HG03175 (cell line): Measurements from ENCODE around the gene ASB18.

Experiments used
- ATAC-seq: cut with Tn5 transposase; IDR thresholded peaks from one replicate; pipeline ENCODE4 v1.9.1; 2021; ENCODE audit warnings: mild to moderate bottlenecking, moderate library complexity; ENCODE audit not compliant: unreplicated experiment

ASB18 gene

GRCh38 chr2:236209996-236210395, 54.2 kb downstream of the ASB18 start:
- no peak for ATAC-seq

GRCh38 chr2:236209535-236209934, 54.7 kb downstream of the ASB18 start:
- ATAC-seq, result no peak

DNA sequence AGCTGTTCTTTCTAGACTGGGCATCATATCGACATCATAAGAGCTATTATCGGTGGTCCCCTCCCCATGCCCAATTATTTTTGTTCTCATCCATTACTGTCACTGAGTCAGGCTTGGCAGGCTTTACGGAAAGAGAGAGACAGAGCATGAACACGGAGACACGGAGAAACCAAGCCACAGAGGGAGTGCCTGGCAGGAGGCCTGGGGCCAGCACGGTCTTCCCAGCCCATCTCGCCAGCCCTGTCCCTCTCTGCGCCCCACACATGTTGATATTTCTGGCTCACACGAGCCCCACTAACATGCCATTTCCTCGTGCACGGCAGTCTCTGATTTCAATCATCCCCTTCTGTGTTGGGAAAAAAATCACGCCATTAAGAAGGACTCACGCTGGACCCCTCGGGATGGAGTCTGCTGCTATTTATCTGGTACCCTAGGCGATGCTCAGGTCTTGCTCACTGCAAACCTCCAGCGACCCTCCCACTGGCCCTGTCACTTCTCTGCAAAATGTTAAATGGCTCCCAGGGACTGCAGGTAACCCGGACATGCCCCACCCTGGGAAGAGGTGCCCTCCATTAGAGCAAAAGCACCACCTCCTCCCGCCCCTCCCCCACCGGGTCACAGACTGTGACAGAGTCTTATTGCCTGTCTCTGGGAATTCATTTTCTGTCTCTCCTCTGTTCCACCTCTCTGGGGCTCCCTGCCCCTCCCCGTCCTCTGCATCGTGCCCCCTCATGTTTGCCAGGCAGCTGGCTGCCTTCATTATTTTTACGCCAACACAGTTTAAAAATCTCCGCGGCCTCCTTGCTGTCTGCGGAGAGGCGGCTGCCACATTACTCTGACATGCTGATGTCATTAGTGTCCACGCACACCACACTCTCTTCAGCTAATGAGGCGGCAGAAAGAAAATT, 55.9 kb downstream of the ASB18 start:
- ATAC-seq, result no peak

DNA sequence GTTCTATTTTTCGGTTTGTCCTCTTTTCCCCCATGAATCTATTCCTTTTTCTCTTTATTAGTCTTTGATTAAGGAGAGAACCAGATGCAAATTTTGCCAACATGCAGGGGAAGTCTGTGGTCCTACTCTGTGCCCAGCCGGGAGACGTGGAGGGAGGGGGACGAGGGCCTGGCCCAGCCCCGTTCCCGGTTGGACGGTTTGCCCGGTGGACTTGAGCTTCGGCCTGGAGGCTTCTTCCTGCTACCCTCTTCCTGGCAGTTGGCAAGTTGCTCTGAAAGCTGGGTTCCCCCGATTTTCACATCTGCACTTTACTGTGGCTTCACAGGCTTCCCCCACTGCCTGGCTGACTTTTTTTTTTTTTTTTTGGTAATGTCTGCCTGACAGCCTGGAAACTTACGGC, 56.7 kb downstream of the ASB18 start:
- ATAC-seq, result no peak

GRCh38 chr2:236205867-236206645, 58.1 kb downstream of the ASB18 start:
- no peak for ATAC-seq

DNA sequence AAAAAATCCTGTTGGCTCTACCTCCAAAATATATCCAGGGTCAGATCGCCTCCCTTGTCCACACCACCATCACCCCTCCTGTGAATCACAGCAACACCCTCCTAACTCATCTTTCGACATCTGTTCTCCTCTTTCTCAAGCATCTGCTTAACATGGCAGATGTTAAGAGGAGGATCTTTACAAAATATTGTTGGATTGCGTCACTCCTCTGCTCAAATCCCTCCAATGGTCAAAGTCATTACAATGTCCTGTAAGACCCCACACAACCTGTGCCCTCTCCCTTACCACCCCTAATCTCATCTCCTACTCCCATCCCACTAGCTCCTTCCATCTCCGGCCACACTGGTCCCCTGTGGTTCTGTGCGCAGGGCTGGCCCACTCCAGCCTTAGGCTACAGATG, 59.3 kb downstream of the ASB18 start:
- ATAC-seq, result no peak

DNA sequence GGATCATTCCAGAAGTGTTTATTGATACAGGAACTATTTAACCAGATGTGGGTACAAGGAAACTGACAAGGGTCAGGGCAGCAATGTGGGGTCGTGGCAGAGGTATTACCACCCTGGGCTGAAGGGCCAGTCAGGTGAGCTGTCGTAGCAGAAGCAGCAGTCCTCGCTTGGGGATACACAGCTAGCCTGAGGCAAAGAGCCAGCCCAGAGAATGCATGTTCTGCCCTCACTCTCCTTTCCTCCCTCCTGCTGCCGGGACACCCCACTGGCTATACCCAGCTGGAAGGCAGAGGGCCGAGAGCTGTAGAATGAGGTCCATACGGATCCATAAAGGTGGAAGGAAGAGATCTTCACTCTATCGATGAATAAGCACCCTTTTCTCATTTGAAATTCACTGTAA, 63.8 kb downstream of the ASB18 start:
- no peak for ATAC-seq

GRCh38 chr2:236196366-236196765, 67.8 kb downstream of the ASB18 start:
- no peak for ATAC-seq

- ATAC-seq, result no peak
Observed at GRCh38 chr2:236195726-236196125, 68.5 kb downstream of the ASB18 start.

- no peak for ATAC-seq
Observed at GRCh38 chr2:236194786-236195185, 69.4 kb downstream of the ASB18 start.

DNA sequence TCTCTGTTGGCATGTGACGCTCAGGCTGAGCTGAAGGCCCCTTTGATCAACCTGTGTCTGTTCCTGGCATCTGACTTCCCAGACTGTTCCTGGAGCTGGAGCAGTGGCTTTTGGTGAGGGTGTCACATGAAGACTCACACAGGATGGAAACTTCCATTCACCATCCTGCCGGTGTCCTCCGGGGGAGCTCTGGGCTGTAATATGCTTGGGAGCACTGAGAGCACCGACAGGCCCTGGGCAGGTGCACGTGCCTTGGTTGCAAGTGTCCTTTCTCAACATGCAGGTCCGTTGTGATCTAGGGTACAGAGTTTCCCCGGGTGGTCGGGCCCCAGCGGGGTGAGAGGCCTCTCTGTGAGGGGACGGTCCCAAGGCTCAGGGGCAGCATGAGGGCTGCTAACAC, 71.2 kb downstream of the ASB18 start:
- ATAC-seq, result no peak

GRCh38 chr2:236190674-236191073, 73.5 kb downstream of the ASB18 start:
- ATAC-seq, result no peak

DNA sequence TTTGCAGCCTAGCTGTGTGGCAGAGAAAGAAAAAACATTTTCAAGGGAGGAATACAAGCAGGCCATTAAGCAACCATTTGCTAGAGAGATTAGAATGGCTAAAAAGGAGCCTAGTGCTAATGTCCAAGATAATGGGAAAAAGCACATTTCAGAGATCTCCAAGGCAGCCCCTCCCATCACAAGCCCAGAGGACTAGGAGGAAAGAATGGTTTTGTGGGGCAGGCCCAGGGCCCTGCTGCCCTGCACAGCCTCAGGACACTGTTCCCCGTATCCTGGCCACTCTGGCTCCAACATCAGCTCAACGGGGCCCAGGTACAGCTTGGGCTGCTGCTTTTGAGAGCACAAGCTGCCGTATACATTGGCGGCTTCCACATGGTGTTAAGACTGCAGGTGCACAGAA, 79.5 kb downstream of the ASB18 start:
- ATAC-seq, result no peak

GRCh38 chr2:236180831-236181453, 83.3 kb downstream of the ASB18 start:
- ATAC-seq, result no peak

DNA sequence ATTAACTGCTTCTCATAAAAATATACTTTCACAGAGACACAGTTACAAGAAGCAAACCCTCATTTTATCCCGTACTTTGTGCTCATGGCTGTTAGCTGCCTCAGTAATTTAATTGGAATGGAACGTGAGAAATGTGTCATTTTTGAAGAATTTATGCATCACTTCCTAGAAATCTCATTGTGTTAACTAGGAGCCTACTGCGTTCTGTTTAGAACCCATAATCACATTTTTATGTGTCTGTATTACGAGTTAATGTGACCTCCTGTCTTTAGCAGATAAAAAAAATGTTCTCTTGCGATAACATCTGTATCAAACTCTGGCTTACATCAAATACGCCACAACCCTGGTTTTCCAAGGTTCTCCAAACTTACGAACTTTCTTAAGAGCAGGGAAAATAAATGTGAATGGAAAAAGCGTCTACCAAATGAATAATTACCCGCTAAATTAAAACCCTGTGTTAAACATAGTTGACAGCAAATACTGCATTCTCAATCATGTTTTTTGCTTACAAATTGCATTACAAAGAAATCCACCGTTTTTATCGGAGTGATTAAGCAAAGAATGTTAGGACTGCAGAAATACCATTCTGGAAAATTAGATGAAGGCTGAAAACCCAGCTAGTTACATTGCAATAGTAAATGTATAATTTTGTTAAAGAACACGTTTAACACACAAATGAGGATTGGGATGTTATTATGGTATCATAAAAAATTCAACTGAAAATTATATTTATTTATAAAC, 84.0 kb downstream of the ASB18 start:
- ATAC-seq, result no peak

DNA sequence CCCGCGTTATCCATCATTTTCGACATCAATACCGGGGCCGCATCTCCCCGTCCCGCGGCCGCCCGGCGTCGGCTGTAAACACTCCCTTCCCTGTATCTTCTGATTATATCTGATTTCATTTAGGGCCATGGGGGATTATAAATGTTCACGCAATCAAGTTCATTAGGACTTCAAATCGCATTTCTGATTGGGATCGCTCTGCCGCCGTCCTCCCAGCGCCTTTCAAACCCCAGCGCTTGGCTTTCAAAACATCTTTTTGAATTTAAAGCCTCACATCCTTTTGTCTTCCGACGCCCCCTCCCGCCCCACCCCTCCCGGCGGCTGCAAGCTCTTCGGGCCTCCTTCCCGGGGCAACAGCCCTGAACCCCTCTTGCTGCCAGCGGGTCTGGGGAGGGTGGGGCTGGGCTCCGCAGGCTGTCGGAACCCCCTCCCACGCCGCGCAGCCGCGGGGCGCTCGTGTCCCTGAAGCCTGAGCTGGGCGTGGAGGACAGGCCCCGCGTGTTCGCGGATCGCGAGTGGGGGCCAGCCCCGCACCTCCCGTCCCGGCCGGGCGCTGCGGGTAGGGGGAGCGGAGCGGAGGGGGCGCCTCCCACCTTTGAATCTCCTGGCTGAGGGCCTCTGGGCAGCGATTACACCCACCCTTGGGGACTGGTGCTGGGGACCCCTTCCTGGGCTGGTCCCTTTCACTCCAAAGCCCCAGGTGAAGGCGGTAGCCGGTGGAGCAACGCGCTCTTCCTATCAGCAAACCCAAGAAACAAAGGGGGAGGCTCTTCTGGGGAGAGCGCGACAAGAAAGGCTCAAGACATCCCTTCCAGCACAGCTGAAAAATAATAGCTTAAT, 84.8 kb downstream of the ASB18 start:
- ATAC-seq, result no peak

- no peak for ATAC-seq
Observed at GRCh38 chr2:236178890-236179235, 85.3 kb downstream of the ASB18 start.

DNA sequence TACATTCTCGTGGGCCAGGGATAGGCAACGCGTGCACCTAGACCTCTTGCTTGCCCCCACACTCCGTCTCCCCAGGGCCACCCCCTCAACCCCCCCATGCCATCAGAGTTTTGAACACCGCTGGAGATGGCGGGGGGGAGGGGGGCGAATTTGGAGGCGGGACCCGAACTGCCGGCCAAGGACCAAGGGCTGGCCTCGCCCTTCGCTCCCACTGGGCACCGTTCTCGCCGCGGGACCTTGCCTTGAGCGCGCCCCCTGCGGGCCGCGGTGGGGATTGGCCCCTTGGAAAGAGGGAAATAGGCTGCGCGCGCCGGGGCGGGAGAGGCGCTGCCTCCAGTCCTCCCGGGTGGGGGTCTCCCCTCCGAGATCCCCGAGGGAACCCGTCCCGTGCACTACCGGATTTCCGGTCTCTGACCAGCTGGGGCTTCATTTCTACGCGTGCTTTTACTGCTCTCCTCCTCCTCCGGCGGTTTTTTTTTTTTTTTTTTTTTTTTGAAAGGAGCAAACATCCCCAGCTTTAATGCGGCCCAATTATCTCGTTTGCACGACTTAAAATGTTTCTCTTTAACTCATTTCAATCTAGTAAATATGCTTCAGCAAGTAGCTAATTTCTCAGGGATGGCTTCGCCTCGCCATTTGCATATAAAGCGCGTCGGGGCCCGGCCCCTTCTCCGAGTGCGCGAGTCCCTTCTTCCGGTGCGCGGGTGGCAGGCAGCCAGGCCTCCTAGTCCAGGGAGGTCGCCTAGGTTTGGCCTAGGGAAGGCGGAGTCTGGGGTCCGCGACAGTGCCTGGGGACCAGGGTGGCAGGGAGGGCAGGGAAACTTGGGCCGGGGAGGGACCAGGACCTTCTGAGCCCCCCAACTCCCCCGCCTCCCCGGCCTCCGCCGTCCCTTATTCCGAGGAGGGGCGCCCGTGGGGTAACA, 86.0 kb downstream of the ASB18 start:
- ATAC-seq, result no peak

DNA sequence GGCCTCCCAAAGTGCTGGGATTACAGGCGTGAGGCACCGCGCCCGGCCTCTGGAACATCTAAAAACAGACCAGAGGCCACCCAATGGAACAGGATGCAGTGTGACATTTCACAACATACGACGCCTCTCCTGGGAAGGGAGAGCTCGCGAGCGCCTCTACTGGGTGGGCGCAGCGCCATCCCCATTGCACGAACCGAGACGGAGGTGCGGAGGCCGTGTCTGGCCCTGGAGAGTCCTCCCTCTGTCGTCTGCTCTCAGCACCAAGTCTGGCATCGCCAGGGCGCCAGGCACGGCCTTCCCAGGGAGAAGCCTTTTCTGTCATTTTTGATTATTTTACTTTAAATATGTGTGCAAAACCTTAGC, 86.6 kb downstream of the ASB18 start:
- no peak for ATAC-seq
